ENCODE measurements around the gene LHPP. TPM values are rescaled to one million over a fixed set of nuclear protein-coding genes. Genes with fewer than 3 reads are reported as not detected.

Gene LHPP
- total RNA-seq, 2 experiments from 2014 or later = 15.3 to 19.6 TPM

DNA sequence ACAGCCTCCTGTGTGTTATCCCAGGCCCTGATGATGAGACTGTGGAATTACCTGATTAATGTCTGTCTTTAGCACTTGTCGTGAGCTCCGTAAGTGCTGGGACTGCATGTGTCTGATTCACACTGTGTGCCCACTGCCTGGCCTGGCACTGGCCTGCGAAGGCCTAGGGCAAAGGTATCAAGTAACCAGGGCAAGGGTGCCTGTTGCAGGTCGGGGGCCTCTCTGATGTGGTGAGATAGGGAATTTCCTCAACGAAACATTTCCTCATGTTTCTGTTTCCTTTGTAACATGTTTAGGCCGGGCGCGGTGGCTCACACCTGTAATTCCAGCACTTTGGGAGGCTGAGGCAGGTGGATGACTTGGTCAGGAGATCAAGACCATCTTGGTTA, 50.4 kb downstream of the LHPP start:
- intact Hi-C loops (cut with DNase I, micrococcal nuclease) = no loop called here
- Histone ChIP-seq H3K4me1 (ENCODE audit: insufficient read depth, low read length) (peaks cover 8% of the 10 kb centered on the region), H3K27me3 (ENCODE audit: control insufficient read depth in 1 of 2, insufficient read depth in 2 of 2, low read length in 2 of 2) (no peaks in the 10 kb centered on the region), H3K4me3 (ENCODE audit: low read length) (no peak overlapping the region), H3K9me3 (ENCODE audit: control insufficient read depth in 1 of 2, insufficient read depth in 1 of 2, low read length in 2 of 2) (no peaks in the 10 kb centered on the region), H3K36me3 (ENCODE audit: insufficient read depth, low read length) (peaks cover 3% of the 10 kb centered on the region), H3K27ac (ENCODE audit: low read depth in 1 of 2, low read length in 2 of 2) (no peak overlapping the region)
- no peak overlapping the region for H3K27ac Mint-ChIP-seq
- no peak overlapping the region for H3K4me3 Mint-ChIP-seq
- CTCF ChIA-PET = no interaction called here
- H3K36me3 Mint-ChIP-seq (ENCODE audit: low read depth) = peaks cover 3% of the 10 kb centered on the region
- POLR2A ChIA-PET = no interaction called here
- no peak for ATAC-seq (ENCODE audit: poor library complexity)
- H3K27me3 Mint-ChIP-seq = no peaks in the 10 kb centered on the region
- DNase-seq = no peak
- no peaks in the 10 kb centered on the region for H3K9me3 Mint-ChIP-seq
- TF ChIP-seq, protein P1, sequence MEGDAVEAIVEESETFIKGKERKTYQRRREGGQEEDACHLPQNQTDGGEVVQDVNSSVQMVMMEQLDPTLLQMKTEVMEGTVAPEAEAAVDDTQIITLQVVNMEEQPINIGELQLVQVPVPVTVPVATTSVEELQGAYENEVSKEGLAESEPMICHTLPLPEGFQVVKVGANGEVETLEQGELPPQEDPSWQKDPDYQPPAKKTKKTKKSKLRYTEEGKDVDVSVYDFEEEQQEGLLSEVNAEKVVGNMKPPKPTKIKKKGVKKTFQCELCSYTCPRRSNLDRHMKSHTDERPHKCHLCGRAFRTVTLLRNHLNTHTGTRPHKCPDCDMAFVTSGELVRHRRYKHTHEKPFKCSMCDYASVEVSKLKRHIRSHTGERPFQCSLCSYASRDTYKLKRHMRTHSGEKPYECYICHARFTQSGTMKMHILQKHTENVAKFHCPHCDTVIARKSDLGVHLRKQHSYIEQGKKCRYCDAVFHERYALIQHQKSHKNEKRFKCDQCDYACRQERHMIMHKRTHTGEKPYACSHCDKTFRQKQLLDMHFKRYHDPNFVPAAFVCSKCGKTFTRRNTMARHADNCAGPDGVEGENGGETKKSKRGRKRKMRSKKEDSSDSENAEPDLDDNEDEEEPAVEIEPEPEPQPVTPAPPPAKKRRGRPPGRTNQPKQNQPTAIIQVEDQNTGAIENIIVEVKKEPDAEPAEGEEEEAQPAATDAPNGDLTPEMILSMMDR (IDR thresholded peaks at IDR 0.05) = no peak
- no peaks in the 10 kb centered on the region for H3K4me1 Mint-ChIP-seq (ENCODE audit: low read depth)

DNA sequence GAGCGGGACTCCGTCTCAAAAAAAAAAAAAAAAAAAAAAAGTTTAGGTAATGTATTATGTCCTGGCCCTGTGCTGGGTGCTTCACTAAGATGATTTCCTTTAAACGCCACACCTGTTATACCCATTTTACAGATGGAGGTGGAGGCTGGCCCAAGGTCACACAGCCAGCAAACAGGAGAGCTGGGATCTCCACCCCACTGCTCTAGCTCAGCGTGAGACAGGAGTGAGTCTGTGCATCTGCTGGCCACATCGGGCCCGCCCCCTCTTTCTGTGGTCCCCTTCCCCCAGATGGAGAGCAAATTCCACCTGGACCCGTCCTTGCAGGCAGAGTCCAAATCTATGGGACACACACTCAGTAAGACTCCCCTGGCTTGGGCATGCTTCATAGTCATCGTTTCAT, 51.0 kb downstream of the LHPP start:
- no peak overlapping the region for H3K27ac ChIP-seq (ENCODE audit: low read depth in 1 of 2, low read length in 2 of 2)
- peaks cover 5% of the 10 kb centered on the region for H3K36me3 Mint-ChIP-seq (ENCODE audit: low read depth)
- no peaks in the 10 kb centered on the region for H3K27me3 ChIP-seq (ENCODE audit: control insufficient read depth in 1 of 2, insufficient read depth in 2 of 2, low read length in 2 of 2)
- TF ChIP-seq, protein P1 (IDR thresholded peaks at IDR 0.05) = no peak
- intact Hi-C loops (cut with DNase I, micrococcal nuclease) = no loop called here
- DNase-seq = no peak
- H3K27me3 Mint-ChIP-seq = no peaks in the 10 kb centered on the region
- H3K4me1 ChIP-seq (ENCODE audit: insufficient read depth, low read length) = peaks cover 8% of the 10 kb centered on the region
- H3K4me3 Mint-ChIP-seq = no peak overlapping the region
- H3K9me3 ChIP-seq (ENCODE audit: control insufficient read depth in 1 of 2, insufficient read depth in 1 of 2, low read length in 2 of 2) = no peaks in the 10 kb centered on the region
- CTCF ChIA-PET = interaction anchor here (0.6 kb wide), 1 partner anchor 370 kb away, joined by 3 read pairs; no protein-coding TSS in a partner anchor
- H3K27ac Mint-ChIP-seq = no peak overlapping the region
- POLR2A ChIA-PET = no interaction called here
- no peaks in the 10 kb centered on the region for H3K9me3 Mint-ChIP-seq
- H3K36me3 ChIP-seq (ENCODE audit: insufficient read depth, low read length) = peaks cover 3% of the 10 kb centered on the region
- no peak overlapping the region for H3K4me3 ChIP-seq (ENCODE audit: low read length)
- H3K4me1 Mint-ChIP-seq (ENCODE audit: low read depth) = no peaks in the 10 kb centered on the region
- no peak for ATAC-seq (ENCODE audit: poor library complexity)

DNA sequence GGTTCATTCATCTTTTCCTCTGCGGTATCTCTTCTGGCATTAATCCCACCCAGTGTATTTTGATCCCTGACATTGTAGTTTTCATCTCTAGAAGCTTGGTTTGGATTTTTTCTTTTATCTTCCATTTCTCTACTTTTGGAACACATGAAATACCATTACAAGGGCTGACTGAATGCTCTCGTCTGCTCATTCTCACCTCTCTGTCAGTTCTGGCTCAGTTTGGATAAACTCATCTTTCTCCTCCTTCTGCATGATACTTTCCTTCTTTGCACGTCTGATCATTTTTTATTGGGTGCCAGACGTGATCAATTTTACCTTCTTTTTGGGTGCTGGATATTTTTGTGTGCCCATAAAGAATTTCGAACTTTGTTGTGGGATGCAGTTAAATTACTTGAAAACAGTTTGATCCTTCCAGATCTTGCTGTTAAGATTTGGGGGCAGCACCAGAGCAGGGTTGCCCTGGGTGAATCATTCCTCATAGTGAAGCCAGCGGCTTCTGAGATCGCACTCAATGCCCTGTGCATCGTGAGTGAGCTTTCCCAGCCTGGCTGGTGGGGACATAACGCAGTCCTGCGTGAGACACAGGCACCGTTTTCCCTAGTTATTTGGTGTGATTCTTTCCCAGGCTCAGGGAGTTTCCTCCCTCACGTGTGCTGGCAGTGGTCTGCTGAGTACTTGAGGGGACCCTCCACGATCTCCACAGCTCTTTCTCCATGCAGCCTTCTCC, 53.8 kb downstream of the LHPP start:
- Mint-ChIP-seq H3K27me3 (no peaks in the 10 kb centered on the region), H3K9me3 (no peaks in the 10 kb centered on the region), H3K27ac (no peak overlapping the region), H3K36me3 (ENCODE audit: low read depth) (peaks cover 21% of the 10 kb centered on the region), H3K4me1 (ENCODE audit: low read depth) (no peaks in the 10 kb centered on the region), H3K4me3 (no peak overlapping the region)
- Histone ChIP-seq H3K4me1 (ENCODE audit: insufficient read depth, low read length) (peaks cover 8% of the 10 kb centered on the region), H3K4me3 (ENCODE audit: low read length) (no peak overlapping the region), H3K27me3 (ENCODE audit: control insufficient read depth in 1 of 2, insufficient read depth in 2 of 2, low read length in 2 of 2) (no peaks in the 10 kb centered on the region), H3K27ac (ENCODE audit: low read depth in 1 of 2, low read length in 2 of 2) (no peak overlapping the region), H3K36me3 (ENCODE audit: insufficient read depth, low read length) (peaks cover 3% of the 10 kb centered on the region), H3K9me3 (ENCODE audit: control insufficient read depth in 1 of 2, insufficient read depth in 1 of 2, low read length in 2 of 2) (no peaks in the 10 kb centered on the region)
- DNase-seq (no peak), ATAC-seq (ENCODE audit: poor library complexity) (no peak)
- intact Hi-C loops (cut with DNase I, micrococcal nuclease) = no loop called here
- ChIA-PET POLR2A (no interaction called here), CTCF (no interaction called here)
- TF ChIP-seq, protein P1 (IDR thresholded peaks at IDR 0.05) = no peak

Measured in CD4-positive, alpha-beta T cell (primary cell).